PC-3 (cell line): ENCODE results near the gene PLA2G2C. TPM values are rescaled to one million over a fixed set of nuclear protein-coding genes. Genes with fewer than 3 reads are reported as not detected.

Experiments
- ATAC-seq: fragments of 200-7000 bp; cut with Tn5 transposase; 2 replicates; pipeline ENCODE4 v1.9.1; 2020; ENCODE audit warnings: mild to moderate bottlenecking, moderate library complexity
- BruUV-seq: library from RNA; stranded (reverse); fragments of 400-500 nt; replicated peaks from 2 replicates; lab custom pipeline; 2021; lab: Mats Ljungman, UMichigan
- CTCF ChIA-PET: fragments of 300-600 bp; sonication (Branson Sonifier 250); formaldehyde crosslinking; loops from one replicate; lab custom pipeline; 2022; ENCODE audit warnings: antibody characterized with exemption; lab: Charles Lee
- POLR2A ChIA-PET: fragments of 300-600 bp; sonication (Branson Sonifier 250); formaldehyde crosslinking; loops from one replicate; lab custom pipeline; 2022; ENCODE audit warnings: antibody characterized with exemption; ENCODE audit not compliant: unreplicated experiment; lab: Charles Lee
- DNase-seq: peaks from one replicate; pipeline ENCODE4 v3.0.0-alpha.2; 2015
- H2AFZ ChIP-seq: fragments of 300-600 bp; sonication (generic); 2 replicates; pipeline ENCODE4 v1.6.0; 2016; ENCODE audit warnings: antibody characterized with exemption, low read length
- H3F3A ChIP-seq: fragments of 300-600 bp; sonication (generic); one replicate; pipeline ENCODE4 v1.6.0; 2017; ENCODE audit warnings: antibody characterized with exemption, low read length, control low read depth, mild to moderate bottlenecking; ENCODE audit not compliant: unreplicated experiment
- H3K27ac ChIP-seq: fragments of 300-600 bp; sonication (generic); 2 replicates; pipeline ENCODE4 v1.5.1; 2016; ENCODE audit warnings: mild to moderate bottlenecking, low read length
- H3K27me3 ChIP-seq: fragments of 300-600 bp; sonication (generic); 2 replicates; pipeline ENCODE4 v1.6.1; 2016; ENCODE audit warnings: low read length, mixed read lengths
- H3K36me3 ChIP-seq: fragments of 300-600 bp; sonication (generic); 2 replicates; pipeline ENCODE4 v1.6.1; 2016; ENCODE audit warnings: low read depth, mixed run types, low read length, mixed read lengths
- H3K4me1 ChIP-seq: fragments of 300-600 bp; sonication (generic); 2 replicates; pipeline ENCODE4 v1.5.1; 2016; ENCODE audit warnings: low read length; ENCODE audit not compliant: insufficient read depth
- H3K4me2 ChIP-seq: fragments of 300-600 bp; sonication (generic); 2 replicates; pipeline ENCODE4 v1.6.0; 2016; ENCODE audit warnings: low read length
- H3K4me3 ChIP-seq: fragments of 300-600 bp; sonication (generic); 2 replicates; pipeline ENCODE4 v1.5.1; 2016; ENCODE audit warnings: mild to moderate bottlenecking, low read length, mixed read lengths
- H3K79me2 ChIP-seq: fragments of 300-600 bp; sonication (generic); 2 replicates; pipeline ENCODE4 v1.6.1; 2017; ENCODE audit warnings: low read length, mixed read lengths
- H3K9ac ChIP-seq: fragments of 300-600 bp; sonication (generic); 2 replicates; pipeline ENCODE4 v1.6.0; 2016; ENCODE audit warnings: mild to moderate bottlenecking, low read length
- H3K9me2 ChIP-seq: fragments of 300-600 bp; sonication (generic); replicated peaks from 2 replicates; pipeline ENCODE4 v1.6.1; 2016; ENCODE audit warnings: mixed run types, low read length, mixed read lengths
- H3K9me3 ChIP-seq: fragments of 300-600 bp; sonication (generic); 2 replicates; pipeline ENCODE4 v1.6.1; 2016; ENCODE audit warnings: low read length, mixed read lengths
- H4K20me1 ChIP-seq: fragments of 300-600 bp; sonication (generic); 2 replicates; pipeline ENCODE4 v1.6.1; 2016; ENCODE audit warnings: low read length, mixed read lengths
- CTCF ChIP-seq: fragments of 300-600 bp; sonication (generic); conservative IDR thresholded peaks from 2 replicates; pipeline ENCODE4 v1.5.1; 2017; ENCODE audit warnings: antibody characterized with exemption, low read depth, mild to moderate bottlenecking, low read length
- EZH2 ChIP-seq: fragments of 300-600 bp; sonication (generic); IDR thresholded peaks from one replicate; pipeline ENCODE4 v1.6.1; 2017; ENCODE audit warnings: antibody characterized with exemption, mild to moderate bottlenecking, low read length; ENCODE audit not compliant: unreplicated experiment
- EZH2phosphoT487 ChIP-seq: fragments of 300-600 bp; sonication (generic); IDR thresholded peaks from 2 replicates; pipeline ENCODE4 v1.6.1; 2018; ENCODE audit warnings: mild to moderate bottlenecking, antibody characterized with exemption, low read length, borderline replicate concordance
- intact Hi-C: fragments of 100-400 bp; cut with micrococcal nuclease; formaldehyde crosslinking; loops from 2 replicates; pipeline ENCODE4 v1.9.0; 2023
- total RNA-seq: library from RNA; depleted of rRNA; stranded (reverse); fragments of >200 nt; gene quantifications from 2 replicates; pipeline ENCODE4 v1.2.3, GENCODE V29; 2014

Gene PLA2G2C
- total RNA-seq, 1 experiment from 2014 or later: not detected

GRCh38 chr1:20224546-20224945 is 38.2 kb upstream of the PLA2G2C start:
- intact Hi-C loops: no loop called here
- CTCF ChIA-PET: no interaction called here
- Histone ChIP-seq H3K9me3 (no peaks in the 10 kb centered on the region), H3K27me3 (no peaks in the 10 kb centered on the region), H3K9me2 (no peaks in the 10 kb centered on the region), H3K27ac (no peak overlapping the region), H3K4me1 (no peaks in the 10 kb centered on the region), H3K9ac (no peak overlapping the region), H3K4me3 (no peak overlapping the region), H3K36me3 (no peaks in the 10 kb centered on the region), H3K79me2 (no peaks in the 10 kb centered on the region), H3K4me2 (no peak overlapping the region), H4K20me1 (no peaks in the 10 kb centered on the region), H3F3A (no peaks in the 10 kb centered on the region), H2AFZ (no peak overlapping the region)
- DNase-seq: no peak
- POLR2A ChIA-PET: no interaction called here
- no peak for TF ChIP-seq CTCF
- no peak for TF ChIP-seq EZH2
- ATAC-seq: no peak
- no TSS peak for BruUV-seq

GRCh38 chr1:20223551-20224419 is 37.5 kb upstream of the PLA2G2C start:
- ATAC-seq (no peak), DNase-seq (no peak)
- no peak overlapping the region for H3K4me2 ChIP-seq
- no peak overlapping the region for H3K9ac ChIP-seq
- H3K27me3 ChIP-seq: no peaks in the 10 kb centered on the region
- H3K27ac ChIP-seq: no peak overlapping the region
- no peaks in the 10 kb centered on the region for H3K4me1 ChIP-seq
- intact Hi-C loops: no loop called here
- H3F3A ChIP-seq: no peaks in the 10 kb centered on the region
- no peak overlapping the region for H2AFZ ChIP-seq
- ChIA-PET CTCF (no interaction called here), POLR2A (no interaction called here)
- no peaks in the 10 kb centered on the region for H4K20me1 ChIP-seq
- H3K9me2 ChIP-seq: no peaks in the 10 kb centered on the region
- no peaks in the 10 kb centered on the region for H3K36me3 ChIP-seq
- no peaks in the 10 kb centered on the region for H3K79me2 ChIP-seq
- BruUV-seq: no TSS peak
- no peaks in the 10 kb centered on the region for H3K9me3 ChIP-seq
- TF ChIP-seq CTCF: no peak
- TF ChIP-seq EZH2: no peak
- no peak for TF ChIP-seq EZH2phosphoT487
- H3K4me3 ChIP-seq: no peak overlapping the region

DNA sequence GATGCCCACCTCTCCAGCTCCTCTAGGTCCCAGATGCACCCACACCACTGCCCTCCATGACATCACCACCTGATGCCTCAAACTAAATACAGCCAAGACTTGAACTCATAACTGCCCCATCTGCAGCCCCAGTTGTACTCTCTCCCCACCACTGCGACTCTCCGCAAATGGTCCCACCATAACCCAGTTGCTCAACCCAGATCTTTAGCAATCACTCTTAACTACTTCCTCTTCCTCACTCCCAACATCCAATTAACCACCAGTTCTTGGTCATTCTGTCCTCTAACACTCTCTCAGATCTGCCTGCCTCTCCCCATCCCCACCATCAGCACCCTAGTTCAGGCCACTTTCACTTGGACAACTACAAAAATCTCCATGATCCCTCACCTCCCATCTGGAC is 36.8 kb upstream of the PLA2G2C start:
- intact Hi-C loops: no loop called here
- H3K4me1 ChIP-seq: no peaks in the 10 kb centered on the region
- H3K27me3 ChIP-seq: no peaks in the 10 kb centered on the region
- H3K9ac ChIP-seq: no peak overlapping the region
- H3K9me2 ChIP-seq: no peaks in the 10 kb centered on the region
- H3K36me3 ChIP-seq: no peaks in the 10 kb centered on the region
- ChIA-PET POLR2A (no interaction called here), CTCF (no interaction called here)
- H3K9me3 ChIP-seq: no peaks in the 10 kb centered on the region
- no peak overlapping the region for H3K4me2 ChIP-seq
- DNase-seq (no peak), ATAC-seq (no peak)
- no peak overlapping the region for H3K4me3 ChIP-seq
- TF ChIP-seq EZH2: no peak
- no peak for TF ChIP-seq CTCF
- TF ChIP-seq EZH2phosphoT487: no peak
- no peaks in the 10 kb centered on the region for H3F3A ChIP-seq
- no peak overlapping the region for H2AFZ ChIP-seq
- BruUV-seq: no TSS peak
- H3K79me2 ChIP-seq: no peaks in the 10 kb centered on the region
- no peaks in the 10 kb centered on the region for H4K20me1 ChIP-seq
- no peak overlapping the region for H3K27ac ChIP-seq
